Activated CD4-positive, alpha-beta T cell treated with anti-CD3 and anti-CD28 coated beads, Interleukin-2, amount 50 U/mL, for 4 hours (primary cell): ENCODE data around the gene MATN1.

Experiments used
- DNase-seq, 2 experiments: peaks; one replicate each; pipeline ENCODE4 v3.0.0-alpha.2; 2020

The MATN1 gene

DNA sequence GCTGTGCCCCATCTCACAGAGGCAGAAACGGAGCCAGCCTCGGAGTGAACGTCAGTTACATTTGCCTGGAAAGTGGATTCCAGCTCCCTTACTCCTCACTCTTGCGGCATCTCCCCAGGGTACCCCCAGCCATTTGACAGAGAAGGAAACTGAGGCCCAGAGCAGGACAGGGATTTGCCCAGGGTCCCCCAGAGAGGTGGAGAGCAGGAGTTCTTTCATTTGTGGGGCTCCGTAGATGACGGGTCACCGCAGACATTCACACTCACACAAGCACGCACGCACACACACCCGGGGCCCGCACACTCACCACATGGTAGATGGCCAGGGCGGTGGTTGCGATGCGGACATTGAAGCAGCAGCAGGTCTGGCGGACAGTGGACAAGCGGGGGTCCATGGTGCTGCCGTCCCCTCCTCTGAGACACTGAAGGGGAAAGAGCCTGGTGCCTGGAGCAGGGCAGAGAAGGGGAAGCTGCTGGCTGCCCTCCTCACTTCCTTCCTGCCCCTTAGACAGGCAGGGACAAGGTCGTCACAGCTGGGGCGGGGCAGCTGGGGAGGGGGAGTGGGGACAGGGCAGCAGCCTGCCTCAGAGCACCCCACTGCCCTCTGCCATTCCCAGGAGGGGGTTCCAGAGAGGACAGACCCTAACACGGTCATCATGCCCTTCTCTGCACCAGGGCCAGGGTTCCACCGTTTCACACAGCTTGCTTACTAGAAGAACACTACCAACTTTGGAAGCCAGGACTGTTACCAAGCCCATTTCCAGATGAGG, 34.2 kb upstream of the MATN1 start, which contains the start of gene LAPTM5:
TSS of gene LAPTM5 (minus strand) at position 423 of the 769 bp plus-strand sequence. CDS start at position 394, 29 bp downstream.
- DNase-seq = peak; percentile 44 to 45

DNA sequence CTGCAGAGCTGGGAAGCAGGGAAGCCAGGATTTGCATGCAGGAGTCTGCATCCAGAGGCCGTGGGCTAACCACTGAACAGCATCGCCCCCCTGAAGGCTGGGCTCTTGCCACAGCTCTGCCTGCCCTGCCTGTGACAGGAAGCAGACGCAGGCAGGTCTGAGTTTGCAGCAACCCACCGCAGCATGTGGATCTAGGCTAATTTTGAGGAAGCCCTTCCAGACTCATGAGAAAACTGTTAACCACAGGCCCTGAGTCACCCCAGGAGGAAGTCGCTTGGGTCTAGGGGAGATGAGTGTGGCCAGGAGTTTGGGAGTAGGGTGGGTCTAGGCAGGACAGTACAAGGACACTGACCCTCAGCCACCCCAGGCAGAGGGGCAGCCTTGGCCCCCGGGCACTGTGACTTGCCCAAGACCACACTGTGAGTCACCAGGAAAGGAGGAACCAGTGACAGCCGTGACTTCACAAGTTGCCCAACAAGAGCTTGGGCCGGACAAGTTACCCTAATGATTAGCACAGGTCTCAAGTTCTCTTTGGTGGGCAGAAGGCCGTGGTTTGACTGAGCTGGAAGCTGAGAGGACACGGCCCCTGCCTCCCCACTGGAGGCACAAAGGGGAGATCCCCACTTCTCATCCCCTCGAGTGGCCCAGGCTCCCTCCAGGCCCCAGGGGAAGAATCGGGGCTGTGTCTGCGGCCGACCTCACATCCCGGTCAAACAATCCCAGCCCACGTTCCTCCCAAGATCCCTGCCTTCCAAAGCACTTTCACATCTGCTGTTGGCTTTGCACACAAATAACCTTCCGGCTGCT, 33.4 kb upstream of the MATN1 start:
- DNase-seq = peak; percentile 58 to 60

DNA sequence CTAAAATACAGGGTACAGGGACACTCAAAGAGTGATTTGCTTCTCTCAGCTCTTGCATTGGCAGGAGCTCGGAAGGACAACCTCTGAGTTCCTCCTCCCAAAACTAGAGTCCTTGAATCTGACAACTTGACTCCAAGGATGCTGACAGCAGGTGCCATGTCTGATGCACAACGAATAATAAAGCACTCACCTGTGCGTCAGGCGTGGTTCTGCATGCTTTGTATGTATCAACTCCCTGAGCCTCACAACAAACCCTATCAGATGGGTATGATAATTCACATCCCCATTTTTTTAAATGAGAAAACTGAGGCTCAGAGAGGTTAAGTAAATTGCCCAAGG, 32.8 kb upstream of the MATN1 start:
- no peak for DNase-seq

DNA sequence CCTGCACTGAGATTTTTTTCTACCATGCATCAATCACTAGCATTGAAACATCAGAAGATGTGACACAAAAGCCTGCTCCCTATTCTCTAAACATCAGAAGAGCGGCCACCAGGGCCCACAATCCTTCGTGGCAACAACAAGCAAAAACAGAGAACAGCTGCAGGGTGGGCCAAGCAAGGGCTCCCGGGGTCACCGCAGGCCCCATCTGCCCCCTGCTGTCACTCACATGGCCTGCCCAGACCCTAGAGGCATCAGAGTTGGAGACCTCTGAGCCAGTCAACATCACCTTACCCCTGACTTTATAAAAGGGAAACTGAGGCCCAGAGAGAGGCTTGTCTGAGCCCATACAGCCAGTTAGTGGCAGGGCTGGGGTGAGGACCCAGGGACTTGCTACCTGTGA, 32.4 kb upstream of the MATN1 start:
- no peak for DNase-seq

DNA sequence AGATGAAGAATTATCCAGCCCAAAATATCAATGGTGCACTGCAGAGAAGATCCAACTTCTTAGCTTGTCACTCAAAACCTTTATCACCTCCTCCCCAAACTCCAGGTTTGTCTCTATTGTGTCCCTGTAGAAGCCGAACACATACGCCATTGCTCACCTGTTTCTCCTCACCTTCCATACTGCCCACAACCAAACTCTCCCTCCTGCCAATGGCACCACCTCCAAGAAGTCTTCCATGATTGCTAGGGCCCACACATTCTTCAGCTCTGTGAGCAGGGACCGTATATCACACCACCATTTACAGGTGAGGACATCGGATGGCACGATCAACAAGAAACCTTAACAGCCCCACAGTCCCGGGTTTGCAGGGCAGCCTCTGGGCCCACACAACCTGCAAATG, 31.9 kb upstream of the MATN1 start:
- DNase-seq = no peak

DNA sequence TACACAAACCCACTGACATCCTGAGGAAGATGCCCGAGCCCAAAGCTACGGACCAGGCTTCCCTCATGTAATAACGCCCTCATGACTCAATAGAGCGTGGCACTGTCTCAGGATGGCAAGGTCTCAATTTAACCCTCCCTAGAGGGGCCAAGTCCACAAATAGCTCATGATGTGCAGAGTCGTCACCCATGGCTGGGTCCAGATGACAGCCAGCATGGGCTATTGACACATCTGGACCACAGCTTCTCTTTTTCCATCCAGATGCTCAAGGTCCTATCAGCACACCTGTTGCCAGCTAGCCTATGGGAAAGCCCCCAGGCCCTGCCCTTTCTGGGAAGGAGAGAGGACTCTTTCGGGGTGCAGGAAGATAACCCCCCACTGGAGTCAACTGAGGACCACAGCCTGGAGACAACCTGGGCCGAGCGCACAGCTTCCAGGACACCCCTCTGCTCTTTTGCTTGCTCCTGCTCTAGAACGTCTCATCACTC, 31.3 kb upstream of the MATN1 start:
- no peak for DNase-seq

DNA sequence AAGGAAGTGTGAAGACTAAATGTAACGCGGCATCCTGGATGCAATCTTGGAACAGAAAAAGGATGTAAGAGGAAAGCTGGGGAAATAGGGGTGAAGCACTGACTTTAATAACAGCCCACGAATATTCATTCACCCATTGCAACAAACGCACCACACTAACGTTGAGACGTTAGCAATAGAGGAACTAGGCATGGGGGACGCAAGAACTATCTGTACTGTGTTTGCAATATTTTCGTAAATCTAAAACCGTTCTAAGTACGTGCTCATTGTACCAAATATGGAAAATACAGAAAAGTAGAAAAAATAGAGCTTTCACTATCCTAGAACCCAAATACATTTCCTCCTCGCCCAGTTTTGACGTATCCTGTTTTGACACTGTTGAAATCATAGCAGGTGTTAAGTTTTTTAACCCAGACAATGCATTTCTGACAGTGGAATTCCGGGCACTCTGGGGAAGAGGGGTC, 30.3 kb upstream of the MATN1 start:
- DNase-seq = no peak

DNA sequence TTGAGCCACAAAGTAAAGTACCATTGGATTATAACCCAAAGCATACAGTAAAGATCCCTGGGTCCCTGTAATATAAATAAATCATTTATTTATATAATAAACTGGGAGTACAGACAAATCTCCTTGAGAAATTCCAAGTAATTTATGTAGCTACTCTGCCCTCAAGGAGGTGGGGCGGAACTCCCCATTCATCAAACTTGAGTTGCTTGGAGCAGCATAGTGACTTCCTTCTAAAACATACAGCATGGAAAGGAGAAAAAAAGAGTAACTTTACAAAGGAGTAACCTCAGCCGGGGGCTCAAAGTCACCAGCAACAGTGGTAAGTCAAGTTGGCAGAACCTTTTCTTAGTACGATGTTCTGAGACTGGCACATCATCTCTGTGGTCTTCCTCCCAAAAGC, 29.7 kb upstream of the MATN1 start:
- DNase-seq = no peak

DNA sequence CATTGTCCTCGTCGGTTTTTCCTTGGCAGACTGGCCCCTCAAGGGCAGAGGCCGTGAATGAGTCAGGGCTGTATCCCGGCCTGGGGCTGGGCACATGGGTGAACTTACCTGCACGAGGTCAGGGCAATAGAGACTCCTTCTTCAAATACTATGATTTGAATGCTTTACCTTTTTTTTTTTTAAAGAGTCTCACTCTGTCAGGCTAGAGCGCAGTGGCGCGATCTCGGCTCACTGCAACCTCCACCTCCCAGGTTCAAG, 29.2 kb upstream of the MATN1 start:
- no peak for DNase-seq

DNA sequence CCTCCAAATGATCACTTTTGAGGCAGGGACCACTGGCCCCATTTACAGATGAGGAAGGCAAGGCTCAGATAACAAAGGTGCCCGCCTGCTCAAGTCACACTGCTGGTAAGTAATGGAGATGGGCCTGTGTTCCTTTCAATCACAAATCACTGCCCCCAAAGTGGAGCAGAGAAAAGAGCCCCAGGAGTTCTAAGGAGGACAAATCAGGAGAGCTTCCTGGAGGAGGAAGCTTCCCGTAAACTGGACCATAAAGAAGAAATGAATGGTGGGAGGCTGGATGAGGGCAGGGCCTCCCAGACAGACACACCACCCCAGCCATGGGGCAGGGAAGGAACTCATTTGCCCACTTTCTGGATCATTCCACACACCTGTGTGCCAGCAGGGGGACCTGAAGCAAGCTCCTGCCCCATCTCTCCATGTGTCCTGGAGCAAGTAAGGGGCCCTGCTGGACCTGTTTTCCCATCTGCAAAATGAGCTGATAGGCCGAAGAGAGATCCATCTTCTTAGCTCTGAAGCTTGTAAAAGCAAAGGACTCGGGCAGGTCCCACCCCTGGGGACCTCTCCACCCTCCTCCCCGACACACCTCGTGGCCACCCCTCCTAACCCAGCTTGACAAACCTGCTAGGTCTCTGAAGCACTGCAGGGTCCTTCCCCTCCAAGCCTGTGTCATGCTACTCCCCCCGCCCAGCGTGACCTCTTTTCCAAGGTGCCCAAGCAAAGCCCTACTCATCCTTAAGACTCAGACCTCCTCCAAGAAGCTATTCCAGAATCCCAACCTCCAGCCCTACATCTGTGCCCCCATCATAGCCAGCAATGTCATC, 28.7 kb upstream of the MATN1 start:
- no peak for DNase-seq

DNA sequence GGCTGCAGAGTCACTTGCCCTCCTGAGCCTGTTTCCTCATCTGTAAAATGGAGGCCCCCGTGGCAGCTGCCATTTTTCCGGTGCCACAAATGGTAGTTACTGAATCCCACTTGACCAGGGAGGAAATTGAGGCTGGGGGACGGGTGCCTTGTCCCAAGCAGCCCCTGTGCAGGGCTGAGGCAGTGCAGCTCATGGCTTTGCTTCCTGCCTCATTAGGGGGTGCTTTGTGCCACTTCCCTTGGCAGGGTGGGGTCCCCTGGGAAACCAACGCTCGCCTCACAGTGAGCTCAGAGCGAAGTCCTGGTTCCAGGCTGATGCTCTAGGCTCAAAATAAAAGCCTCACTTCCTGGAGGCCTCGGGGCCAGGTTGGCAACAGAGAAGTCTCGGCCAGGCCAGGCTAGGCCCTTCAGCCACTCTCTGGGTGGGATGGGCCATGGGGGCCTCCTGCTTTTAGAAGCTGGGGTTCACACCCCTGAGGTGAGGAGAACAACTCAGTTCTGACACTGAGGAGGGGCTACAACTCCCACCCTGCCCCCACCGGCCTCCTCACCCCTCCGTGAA, 27.4 kb upstream of the MATN1 start:
- no peak for DNase-seq

DNA sequence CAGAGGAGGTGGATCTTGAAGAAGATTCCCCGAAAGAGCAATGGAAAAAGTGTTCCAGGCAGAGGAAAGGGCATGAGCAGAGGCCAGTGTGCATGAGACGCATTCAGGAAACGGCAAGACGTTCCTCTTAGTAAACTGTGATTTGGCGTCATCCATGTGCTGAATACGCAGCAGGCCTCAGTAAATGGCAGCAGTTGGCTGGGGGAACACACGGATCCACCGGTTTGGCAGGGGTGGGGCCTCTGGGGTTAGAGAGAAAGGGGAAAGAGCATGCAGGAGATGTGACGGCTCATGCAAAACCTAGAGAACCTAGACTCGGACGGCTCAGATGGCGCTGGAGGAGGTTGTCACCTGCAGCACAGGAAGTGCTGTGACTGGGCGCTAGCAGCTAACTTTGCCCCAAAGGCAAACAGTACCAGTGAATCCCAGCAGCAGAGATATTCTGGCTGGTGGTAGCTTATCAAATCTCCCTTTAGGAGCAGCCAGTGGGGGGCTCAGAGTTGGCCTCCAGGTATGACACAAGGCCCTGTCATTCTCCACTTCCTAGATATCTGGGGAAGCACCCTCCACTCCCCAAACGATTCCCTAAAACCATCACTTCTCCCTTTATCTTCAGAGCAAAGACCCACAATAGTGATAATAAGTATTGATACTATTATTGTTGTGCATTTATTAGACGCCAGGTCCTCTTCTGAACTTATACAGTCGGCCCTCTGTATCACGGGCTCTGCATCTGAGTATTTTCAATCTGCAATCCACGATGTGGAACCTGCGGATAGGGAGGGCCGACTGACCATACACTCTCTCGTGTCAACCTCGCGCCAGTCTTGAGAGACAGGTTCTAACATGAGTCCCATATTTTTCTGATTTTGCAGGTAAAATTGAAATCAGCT, 26.6 kb upstream of the MATN1 start:
- DNase-seq = peak; percentile 44

DNA sequence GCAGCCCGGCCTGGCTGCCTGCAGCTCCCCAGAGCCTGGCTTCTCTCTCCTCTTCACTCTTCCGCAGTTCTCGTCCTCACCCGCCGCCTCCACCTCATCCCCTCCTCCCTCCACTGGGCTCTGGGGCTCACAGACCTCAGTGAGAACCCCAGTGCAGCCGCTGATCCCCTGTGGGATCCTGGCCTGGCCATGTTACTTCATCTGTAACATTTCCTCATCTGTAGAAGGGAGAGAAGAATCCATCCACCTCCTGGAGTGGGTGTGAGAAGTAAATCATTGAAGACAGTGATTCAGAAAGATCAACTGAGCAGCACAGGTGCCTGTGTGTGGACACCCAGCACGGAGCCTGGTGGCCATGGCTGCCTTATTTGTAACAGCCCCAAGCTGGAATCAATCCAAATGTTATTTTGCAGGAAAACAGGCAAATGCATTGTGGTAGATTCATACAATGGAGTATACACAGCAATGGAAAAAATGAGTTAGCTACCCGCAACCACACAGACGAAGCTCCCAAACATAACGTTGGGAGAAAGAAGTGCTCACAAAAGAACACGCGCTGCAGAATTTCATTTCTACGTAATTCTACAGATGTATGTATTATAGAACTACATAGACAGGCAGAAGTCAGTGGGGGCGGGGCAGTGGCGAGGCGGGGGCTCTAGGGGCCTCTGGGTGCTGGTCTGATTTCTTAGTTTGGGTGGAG, 25.5 kb upstream of the MATN1 start:
- peak in 1 of 2 experiments; percentile 20 for DNase-seq

DNA sequence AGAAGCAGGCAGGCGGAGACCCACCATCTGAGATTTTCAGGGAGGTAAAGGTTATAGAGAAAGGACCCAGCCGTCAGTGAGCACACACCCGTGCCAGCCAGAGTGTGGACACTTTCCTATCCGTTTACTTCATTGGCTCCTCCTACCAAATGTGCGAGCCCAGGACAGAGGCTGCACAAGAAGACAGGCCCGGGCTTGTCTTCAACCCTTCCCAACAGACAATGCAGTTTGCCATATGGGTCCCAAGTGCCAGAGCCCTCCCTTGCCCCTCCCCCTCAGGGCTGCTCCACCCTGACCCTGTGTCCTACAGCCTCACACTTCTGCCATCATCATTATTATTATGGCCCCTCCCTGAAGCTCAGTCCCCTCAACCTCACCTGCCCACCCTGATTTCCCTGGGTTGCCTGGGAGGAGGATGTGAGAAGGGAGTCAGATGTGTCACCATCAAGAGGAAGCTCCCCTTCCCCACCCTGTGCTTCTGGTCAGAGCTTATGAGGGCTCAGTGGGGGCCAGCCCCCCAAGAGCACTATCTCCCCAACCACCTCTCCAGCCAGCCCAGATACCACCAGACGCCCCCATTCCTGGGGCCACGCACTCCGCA, 24.8 kb upstream of the MATN1 start:
- no peak for DNase-seq

DNA sequence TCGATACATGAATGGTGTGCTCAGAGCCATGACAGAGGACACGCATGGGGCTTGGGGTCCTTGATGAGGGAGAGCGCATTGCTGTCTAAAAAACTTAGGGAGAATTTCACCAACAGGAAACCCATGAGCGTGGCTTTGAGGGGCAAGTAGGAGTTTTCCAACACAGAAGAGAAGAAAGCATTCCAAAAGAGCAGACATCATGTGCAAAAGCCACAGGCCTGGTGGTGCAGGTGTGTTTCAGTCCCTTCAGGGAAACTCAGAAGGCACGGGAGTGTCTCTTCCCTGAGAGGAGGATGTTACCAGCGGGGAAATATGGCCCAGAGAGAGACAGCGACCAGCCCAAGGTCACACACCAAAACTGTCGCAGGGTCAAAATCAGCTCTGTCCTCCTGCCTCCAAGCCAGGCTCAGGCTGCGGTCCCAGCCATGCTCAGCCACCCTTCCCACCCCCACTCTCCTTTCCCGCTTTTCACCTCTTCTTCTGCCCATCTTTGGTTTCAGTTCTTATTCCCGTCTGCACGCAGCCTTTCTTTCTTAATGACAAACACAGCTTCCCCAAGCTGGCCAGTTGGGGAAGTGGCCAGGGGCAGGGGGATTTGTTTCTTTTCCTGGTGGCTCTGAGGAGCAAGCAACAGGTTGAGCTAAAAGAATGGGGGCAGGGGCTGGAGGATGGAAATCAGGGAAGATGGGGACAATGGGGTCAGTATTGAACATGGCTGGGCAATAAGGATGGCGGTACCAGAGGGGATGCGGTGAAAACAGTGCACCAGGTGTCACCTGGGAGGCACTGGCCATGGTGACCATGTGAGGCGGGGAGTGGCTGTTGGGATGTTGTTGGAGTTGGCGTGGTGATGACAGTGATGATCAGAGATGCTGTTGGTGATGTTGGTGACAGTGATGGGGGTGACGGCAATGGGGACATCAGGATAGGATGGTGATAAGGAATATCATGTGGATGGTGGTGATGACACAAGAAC, 23.9 kb upstream of the MATN1 start:
- no peak for DNase-seq

DNA sequence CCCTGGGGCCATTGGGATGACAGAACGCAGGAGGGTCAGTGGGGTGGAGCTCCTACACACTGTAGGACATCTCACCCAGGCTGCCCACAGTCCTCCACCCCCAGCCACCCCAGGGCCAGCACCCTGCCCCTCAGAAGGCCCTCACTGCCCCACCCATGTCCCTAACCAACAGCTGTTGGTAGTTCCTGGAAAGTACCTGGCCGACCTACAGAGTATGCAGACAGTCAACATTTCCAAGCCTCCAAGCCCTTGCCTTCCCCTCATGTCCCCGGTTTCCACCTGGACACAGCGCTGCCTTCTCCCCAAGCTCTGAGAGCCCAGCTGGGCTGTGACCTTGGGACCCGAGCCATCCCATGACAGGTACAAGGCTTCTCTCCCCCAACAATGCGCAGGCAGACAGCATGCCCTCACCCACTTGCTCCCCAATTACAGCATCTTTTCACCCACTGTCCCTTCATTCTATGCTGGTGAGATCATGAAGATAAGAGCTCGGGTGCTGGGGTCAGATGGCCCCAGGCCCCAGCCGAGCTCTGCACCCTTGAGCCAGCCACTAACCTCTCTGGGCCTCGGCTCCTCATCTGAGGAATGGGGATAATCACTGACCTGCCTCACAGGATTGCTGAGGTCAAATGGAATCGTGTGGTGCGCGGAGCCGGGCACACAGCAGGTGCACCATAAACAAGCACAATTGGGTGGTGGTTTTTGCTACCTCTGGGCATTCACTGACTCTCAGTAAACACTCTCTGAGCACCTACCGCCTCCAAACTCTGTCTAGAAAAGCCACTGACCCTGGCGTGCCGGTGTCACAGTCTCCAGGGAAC, 23.0 kb upstream of the MATN1 start:
- no peak for DNase-seq

DNA sequence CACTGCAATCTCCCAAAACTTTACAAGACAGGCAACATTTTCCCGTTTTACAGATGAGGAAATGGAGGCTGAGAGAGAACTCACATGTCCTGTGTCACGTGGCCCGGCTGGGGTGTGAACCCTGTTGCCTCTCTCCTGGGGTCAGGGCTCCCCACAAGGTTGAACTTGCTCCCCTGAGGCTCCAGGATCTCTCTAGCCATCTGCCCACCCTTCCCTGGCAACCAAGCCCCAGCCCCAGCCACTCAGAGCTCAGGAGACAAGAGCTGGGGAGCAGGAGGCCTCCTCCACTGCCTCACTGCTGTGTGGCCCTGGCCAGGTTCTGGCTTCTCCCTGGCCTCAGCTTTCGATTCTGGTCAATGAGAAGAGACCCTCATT, 22.4 kb upstream of the MATN1 start:
- no peak for DNase-seq

DNA sequence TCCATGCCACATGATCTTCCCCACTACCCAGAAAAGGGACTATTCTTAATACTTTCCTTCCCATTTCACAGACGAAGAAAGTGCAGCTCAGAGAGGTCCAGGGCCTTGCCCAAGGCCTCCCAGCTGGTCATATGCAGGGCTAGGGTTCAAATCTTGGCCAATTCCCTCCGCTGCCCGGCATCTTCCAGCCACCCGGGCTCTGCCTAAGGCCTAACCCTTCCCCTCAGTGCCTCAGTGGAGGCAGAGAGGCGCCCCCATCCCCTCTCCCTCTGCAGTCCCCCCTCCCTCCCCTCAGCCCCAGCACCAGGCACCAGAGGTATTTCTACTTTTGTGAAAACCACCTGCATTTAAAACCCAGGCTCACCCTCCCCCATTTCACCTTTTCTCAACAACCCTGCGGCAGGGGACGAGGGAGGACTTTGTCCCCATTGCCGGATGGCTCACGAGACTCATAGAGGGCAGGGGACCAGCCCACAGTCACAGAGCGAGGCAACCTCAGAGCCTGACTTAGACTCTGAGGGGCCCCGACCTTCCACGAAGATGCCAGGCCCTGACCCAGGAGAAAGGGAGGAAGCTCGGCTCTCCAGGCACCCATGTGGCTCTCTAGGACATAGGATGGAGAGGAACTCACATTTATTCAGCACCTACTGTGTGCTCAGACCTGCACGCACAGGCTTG, 21.9 kb upstream of the MATN1 start:
- no peak for DNase-seq
